Loucy (cell line): ENCODE data around the gene OXCT1.

Experiments
- EZH2phosphoT487 ChIP-seq: fragments of 200-600 bp; IDR thresholded peaks from 2 replicates; pipeline ENCODE4 v1.6.1; 2018; ENCODE audit warnings: antibody characterized with exemption, mild to moderate bottlenecking, moderate library complexity, borderline replicate concordance
- TF ChIP-seq, protein P1 (sequence below): fragments of 200-600 bp; sonication (generic); conservative IDR thresholded peaks from 2 replicates; pipeline ENCODE4 v1.5.1; 2014; ENCODE audit warnings: mild to moderate bottlenecking, antibody characterized with exemption, low read length

DNA sequence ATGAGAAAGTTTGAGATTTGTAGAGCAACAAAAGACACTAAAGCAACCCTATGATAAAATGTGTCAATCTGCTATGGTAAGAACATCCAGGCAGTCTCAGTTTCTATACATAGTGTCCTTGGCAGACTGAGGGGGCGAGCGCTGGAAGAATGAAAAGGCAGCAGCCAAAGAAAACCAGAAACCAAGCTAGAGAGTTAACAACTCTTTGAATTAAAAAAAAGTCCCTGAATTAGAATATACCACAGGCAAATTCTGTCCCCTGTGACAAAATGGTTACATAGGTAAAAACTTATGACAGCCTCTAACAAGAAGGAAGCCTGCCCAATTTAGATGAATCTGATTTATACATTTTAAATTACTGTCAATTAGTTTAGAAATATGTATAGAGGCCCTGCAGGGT lies 106.7 kb downstream of the OXCT1 start:
- TF ChIP-seq, protein P1, sequence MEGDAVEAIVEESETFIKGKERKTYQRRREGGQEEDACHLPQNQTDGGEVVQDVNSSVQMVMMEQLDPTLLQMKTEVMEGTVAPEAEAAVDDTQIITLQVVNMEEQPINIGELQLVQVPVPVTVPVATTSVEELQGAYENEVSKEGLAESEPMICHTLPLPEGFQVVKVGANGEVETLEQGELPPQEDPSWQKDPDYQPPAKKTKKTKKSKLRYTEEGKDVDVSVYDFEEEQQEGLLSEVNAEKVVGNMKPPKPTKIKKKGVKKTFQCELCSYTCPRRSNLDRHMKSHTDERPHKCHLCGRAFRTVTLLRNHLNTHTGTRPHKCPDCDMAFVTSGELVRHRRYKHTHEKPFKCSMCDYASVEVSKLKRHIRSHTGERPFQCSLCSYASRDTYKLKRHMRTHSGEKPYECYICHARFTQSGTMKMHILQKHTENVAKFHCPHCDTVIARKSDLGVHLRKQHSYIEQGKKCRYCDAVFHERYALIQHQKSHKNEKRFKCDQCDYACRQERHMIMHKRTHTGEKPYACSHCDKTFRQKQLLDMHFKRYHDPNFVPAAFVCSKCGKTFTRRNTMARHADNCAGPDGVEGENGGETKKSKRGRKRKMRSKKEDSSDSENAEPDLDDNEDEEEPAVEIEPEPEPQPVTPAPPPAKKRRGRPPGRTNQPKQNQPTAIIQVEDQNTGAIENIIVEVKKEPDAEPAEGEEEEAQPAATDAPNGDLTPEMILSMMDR = no peak
- no peak for TF ChIP-seq EZH2phosphoT487
